GM12878 (cell line): Measurements from ENCODE around the gene RENBP. TPM values are rescaled to one million over a fixed set of nuclear protein-coding genes. Genes with fewer than 3 reads are reported as not detected.

Experiments used
- ATAC-seq: fragments of 200-7000 bp; cut with Tn5 transposase; 3 replicates; pipeline ENCODE4 v1.9.1; 2020; ENCODE audit warnings: mild to moderate bottlenecking, moderate library complexity
- BruUV-seq: library from RNA; stranded (reverse); fragments of 400-500 nt; replicated peaks from 2 replicates; lab custom pipeline; 2021; lab: Mats Ljungman, UMichigan
- CTCF ChIA-PET: fragments of 300-600 bp; sonication (Branson Sonifier 250); formaldehyde crosslinking; extraction: SDS; loops from one replicate; lab custom pipeline; 2021; ENCODE audit warnings: inconsistent platforms; lab: Yijun Ruan, JAX
- POLR2A ChIA-PET: fragments of 350-600 bp; formaldehyde crosslinking; extraction: SDS; loops from one replicate; lab custom pipeline; 2021; ENCODE audit warnings: inconsistent platforms; lab: Charles Lee
- RAD21 ChIA-PET: fragments of 300-600 bp; sonication (Branson Sonifier 250); formaldehyde crosslinking; loops from one replicate; lab custom pipeline; 2023; ENCODE audit warnings: antibody characterized with exemption; ENCODE audit not compliant: unreplicated experiment; lab: Charles Lee
- SMC1A ChIA-PET: fragments of 300-600 bp; sonication (Branson Sonifier 250); formaldehyde crosslinking; loops from one replicate; lab custom pipeline; 2023; ENCODE audit not compliant: unreplicated experiment, uncharacterized antibody; lab: Charles Lee
- DNase-seq: peaks from one replicate; pipeline ENCODE4 v3.0.0-alpha.2; 2011; ENCODE audit warnings: low read depth, low spot score
- FAIRE-seq: peaks from 3 replicates; lab custom pipeline; 2011; peaks lifted over from hg19 to GRCh38; lab: Jason Lieb, UNC
- H2AFZ ChIP-seq: 2 replicates; pipeline ENCODE4 v1.6.0; 2011; ENCODE audit warnings: low read depth, low read length, control low read depth; ENCODE audit not compliant: control insufficient read depth
- H3K27ac ChIP-seq: 2 replicates; pipeline ENCODE4 v1.5.1; 2011; ENCODE audit warnings: control low read depth; ENCODE audit not compliant: control insufficient read depth, insufficient read depth
- H3K27me3 ChIP-seq, 2 experiments: replicated peaks in 1 of 2; 2 replicates each; pipeline versions ENCODE4 v1.6.0 to v1.6.1; 2011; ENCODE audit warnings: low read length in 1 of 2; ENCODE audit not compliant: control insufficient read depth in 2 of 2, insufficient read depth in 2 of 2
- H3K36me3 ChIP-seq, 2 experiments: 2 replicates each; pipeline ENCODE4 v1.5.1; 2011; ENCODE audit warnings: low read length in 1 of 2; ENCODE audit not compliant: control insufficient read depth in 2 of 2, insufficient read depth in 2 of 2
- H3K4me1 ChIP-seq: 2 replicates; pipeline ENCODE4 v1.6.1; 2011; ENCODE audit warnings: mild to moderate bottlenecking, low read length, moderate library complexity, mixed read lengths; ENCODE audit not compliant: control insufficient read depth, insufficient read depth
- H3K4me2 ChIP-seq: 2 replicates; pipeline ENCODE4 v1.6.0; 2011; ENCODE audit warnings: control low read depth; ENCODE audit not compliant: control insufficient read depth, insufficient read depth
- H3K4me3 ChIP-seq: fragments of 200-600 bp; sonication (generic); 2 replicates; pipeline ENCODE4 v1.5.1; 2016
- H3K79me2 ChIP-seq: 2 replicates; pipeline ENCODE4 v1.6.0; 2011; ENCODE audit warnings: low read length; ENCODE audit not compliant: control insufficient read depth, insufficient read depth
- H3K9ac ChIP-seq: 2 replicates; pipeline ENCODE4 v1.8.0; 2011; ENCODE audit warnings: low read length, control low read depth, mixed read lengths; ENCODE audit not compliant: control insufficient read depth, insufficient read depth
- H3K9me3 ChIP-seq: replicated peaks from 3 replicates; pipeline ENCODE4 v1.5.1; 2011; ENCODE audit warnings: mild to moderate bottlenecking, low read length; ENCODE audit not compliant: control insufficient read depth, insufficient read depth
- H4K20me1 ChIP-seq: 2 replicates; pipeline ENCODE4 v1.6.0; 2011; ENCODE audit not compliant: control insufficient read depth, insufficient read depth
- CHD1 ChIP-seq: IDR thresholded peaks from 2 replicates; pipeline ENCODE4 v1.6.1; 2012; ENCODE audit warnings: low read depth, low read length, improper control_type of control experiment
- CTCF ChIP-seq, 3 experiments: IDR thresholded peaks in 2 of 3; conservative IDR thresholded peaks in 1 of 3; 2 replicates each; pipeline ENCODE4 v1.5.1; 2011; ENCODE audit warnings: low read depth in 3 of 3, low read length in 3 of 3, mild to moderate bottlenecking in 3 of 3, control low read depth in 2 of 3, moderate library complexity in 2 of 3, inconsistent platforms in 1 of 3, mixed read lengths in 1 of 3; ENCODE audit not compliant: control insufficient read depth in 2 of 3, insufficient read depth in 1 of 3; ENCODE audit errors: extremely low read depth in 1 of 3
- HDGF ChIP-seq: fragments of 450-650 bp; IDR thresholded peaks from 2 replicates; pipeline ENCODE4 v1.6.1; 2016; ENCODE audit warnings: antibody characterized with exemption
- HSF1 ChIP-seq: fragments of 150-350 bp; IDR thresholded peaks from 2 replicates; pipeline ENCODE4 v1.6.1; 2014; ENCODE audit warnings: mild to moderate bottlenecking, low read depth, low read length
- IKZF1 ChIP-seq: fragments of 450-650 bp; conservative IDR thresholded peaks from 2 replicates; pipeline ENCODE4 v1.6.1; 2017; ENCODE audit warnings: antibody characterized with exemption, mild to moderate bottlenecking
- IRF3 ChIP-seq: fragments of 450-650 bp; IDR thresholded peaks from 2 replicates; pipeline ENCODE4 v1.6.1; 2014; ENCODE audit warnings: mild to moderate bottlenecking
- NRF1 ChIP-seq: conservative IDR thresholded peaks from 2 replicates; pipeline ENCODE4 v1.6.1; 2011; ENCODE audit warnings: mild to moderate bottlenecking, low read depth, low read length, improper control_type of control experiment
- POU2F2 ChIP-seq: IDR thresholded peaks from 3 replicates; pipeline ENCODE4 v1.6.1; 2011; ENCODE audit warnings: low read depth, mild to moderate bottlenecking, low read length, borderline replicate concordance
- WGBS: methylation state at CpG from one replicate; pipeline ENCODE4 v1.1.6; 2016; ENCODE audit warnings: low lambda C conversion rate; ENCODE audit not compliant: insufficient replicate concordance, insufficient coverage; ENCODE audit errors: missing lambda C conversion rate; 5-methylcytosine and 5-hydroxymethylcytosine counted together
- in situ Hi-C: fragments of 300-500 bp; cut with MboI; formaldehyde crosslinking; loops from 9 replicates; pipeline ENCODE4 v1.14.3; 2018; ENCODE audit warnings: mixed read lengths
- intact Hi-C: fragments of 100-400 bp; cut with micrococcal nuclease; formaldehyde crosslinking; loops from one replicate; pipeline ENCODE4 v1.14.2; 2022; ENCODE audit not compliant: unreplicated experiment
- polyA plus RNA-seq, 11 experiments: library from polyadenylated mRNA; depleted of rRNA in 4 of 11; unstranded in 6 of 11; stranded (reverse) in 5 of 11; fragments of >200 nt; fragmentation: Nextera tagmentation in 4 of 11; fragmentation: Illumina TruSeq in 1 of 11; extraction: Ambion mirVana in 4 of 11; extraction: Trizol in 1 of 11; gene quantifications; 1 replicate in 1 of 11; 2 replicates in 10 of 11; pipeline versions ENCODE4 v1.2.1 to v1.2.3, GENCODE V29; 2011 to 2016; ENCODE audit warnings: inconsistent platforms in 2 of 11, missing spikeins in 2 of 11, low read depth in 1 of 11
- total RNA-seq, 4 experiments: library from RNA; depleted of rRNA in 3 of 4; stranded (reverse); fragments of >200 nt in 3 of 4; fragmentation: Illumina TruSeq in 1 of 4; extraction: Trizol in 1 of 4; gene quantifications; 2 replicates each; pipeline versions ENCODE4 v1.2.1 to v1.2.3, GENCODE V29; 2013 to 2021

Gene RENBP
- total and polyA plus RNA-seq, 10 of the 15 experiments (the other 5 are each of a cell fraction or from before 2014, with no cell fraction given): 0.36 to 4.9 (median 1.8) TPM; not detected in 3

- POLR2A ChIA-PET: no interaction called here
- Histone ChIP-seq H3K27ac (no peak overlapping the region), H3K27me3 (no peaks in the 10 kb centered on the region), H3K9me3 (no peaks in the 10 kb centered on the region), H4K20me1 (no peaks in the 10 kb centered on the region), H3K36me3 (peaks cover 6 to 47% of the 10 kb centered on the region in 2 experiments), H3K79me2 (no peaks in the 10 kb centered on the region; the same call in 1 of the 2 replicates), H3K9ac (no peak overlapping the region), H3K4me2 (no peak overlapping the region), H3K4me3 (no peak overlapping the region), H2AFZ (no peak overlapping the region)
- SMC1A ChIA-PET: interaction anchor here (0.7 to 6.5 kb wide), 2 partner anchors 14 to 25 kb away, joined by 3 to 61 read pairs; partner anchors contain the start of gene ARHGAP4
- ATAC-seq (no peak), DNase-seq (no peak), FAIRE-seq (no peak)
- BruUV-seq: no TSS peak
- WGBS: 93% methylated on average over 19 of the region's 19 CpGs
- CTCF ChIA-PET: interaction anchor here (0.6 to 8.7 kb wide), 6 partner anchors 11 to 411 kb away, joined by 3 to 172 read pairs (median 3); partner anchors contain the start of gene ARHGAP4
- RAD21 ChIA-PET: interaction anchor here (0.6 to 2.0 kb wide), 2 partner anchors 18 to 550 kb away, joined by 4 to 5 read pairs; no protein-coding TSS in a partner anchor
- in situ Hi-C loops: no loop called here
- intact Hi-C loops: loop anchor here (5.0 kb wide), 1 partner anchor 393 kb away; no protein-coding TSS in a partner anchor
- no peak for TF ChIP-seq IKZF1
- no peak for TF ChIP-seq CHD1
- no peak for TF ChIP-seq NRF1
- TF ChIP-seq HDGF: no peak
- no peak for TF ChIP-seq CTCF (IDR thresholded peaks at IDR 0.05 in 2 of 3, conservative IDR thresholded peaks at IDR 0.05 in 1 of 3; ENCODE audit: control insufficient read depth in 2 of 3, extremely low read depth in 1 of 3, insufficient read depth in 1 of 3, low read depth in 3 of 3, low read length in 3 of 3)
- TF ChIP-seq HSF1: no peak
- no peak for TF ChIP-seq POU2F2
- TF ChIP-seq IRF3: no peak
- TF ChIP-seq, all 136 proteins: peak for 0
- no peaks in the 10 kb centered on the region for H3K4me1 ChIP-seq
Observed at GRCh38 chrX:153950127-153950526, 5.7 kb upstream of the RENBP start.
